Hepatocyte (in vitro differentiated cells): ENCODE results near the gene TCN2.

ENCODE experiments used
- EZH2 ChIP-seq: fragments of 200-600 bp; sonication (generic); IDR thresholded peaks from 2 replicates; pipeline ENCODE4 v1.6.1; 2016; ENCODE audit warnings: antibody characterized with exemption, mild to moderate bottlenecking, borderline replicate concordance
- TF ChIP-seq, protein P1 (sequence below): fragments of 200-600 bp; sonication (generic); IDR thresholded peaks from 2 replicates; pipeline ENCODE4 v1.5.1; 2016; ENCODE audit warnings: antibody characterized with exemption, mild to moderate bottlenecking; ENCODE audit not compliant: poor library complexity

DNA sequence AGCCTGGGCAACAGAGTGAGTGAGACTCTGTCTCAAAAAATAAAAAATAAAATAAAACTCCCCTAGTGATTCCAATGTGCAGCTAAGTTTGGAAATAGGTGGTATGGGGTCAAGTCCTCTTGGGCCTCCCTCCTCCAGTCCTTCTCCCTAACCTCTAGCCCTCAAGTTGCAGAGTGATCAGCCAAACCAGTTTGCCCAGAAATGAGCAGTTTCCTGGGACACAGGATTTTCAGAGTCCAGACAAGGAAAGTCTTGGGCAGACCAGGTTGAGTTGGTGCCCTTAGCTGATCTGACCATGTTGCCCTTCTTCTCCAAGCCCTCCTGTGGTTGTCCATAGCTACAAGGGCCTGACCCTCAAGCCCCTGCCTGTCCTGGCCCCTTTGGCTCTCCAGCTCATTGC is 7.9 kb downstream of the TCN2 start:
- TF ChIP-seq EZH2: no peak
- TF ChIP-seq, protein P1, sequence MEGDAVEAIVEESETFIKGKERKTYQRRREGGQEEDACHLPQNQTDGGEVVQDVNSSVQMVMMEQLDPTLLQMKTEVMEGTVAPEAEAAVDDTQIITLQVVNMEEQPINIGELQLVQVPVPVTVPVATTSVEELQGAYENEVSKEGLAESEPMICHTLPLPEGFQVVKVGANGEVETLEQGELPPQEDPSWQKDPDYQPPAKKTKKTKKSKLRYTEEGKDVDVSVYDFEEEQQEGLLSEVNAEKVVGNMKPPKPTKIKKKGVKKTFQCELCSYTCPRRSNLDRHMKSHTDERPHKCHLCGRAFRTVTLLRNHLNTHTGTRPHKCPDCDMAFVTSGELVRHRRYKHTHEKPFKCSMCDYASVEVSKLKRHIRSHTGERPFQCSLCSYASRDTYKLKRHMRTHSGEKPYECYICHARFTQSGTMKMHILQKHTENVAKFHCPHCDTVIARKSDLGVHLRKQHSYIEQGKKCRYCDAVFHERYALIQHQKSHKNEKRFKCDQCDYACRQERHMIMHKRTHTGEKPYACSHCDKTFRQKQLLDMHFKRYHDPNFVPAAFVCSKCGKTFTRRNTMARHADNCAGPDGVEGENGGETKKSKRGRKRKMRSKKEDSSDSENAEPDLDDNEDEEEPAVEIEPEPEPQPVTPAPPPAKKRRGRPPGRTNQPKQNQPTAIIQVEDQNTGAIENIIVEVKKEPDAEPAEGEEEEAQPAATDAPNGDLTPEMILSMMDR: no peak
